NOMO-1 treated with dmso at 0.1 percent for 144 hours (cell line): ENCODE measurements around the gene S100G.
"Not testable (repeated sequence)": the region's sequence is repeated elsewhere in the genome, so short reads cannot be mapped to it uniquely, and the experiment has no call there.

Experiments
- DNase-seq: peaks from one replicate; lab custom pipeline; 2025; ENCODE audit not compliant: unreplicated experiment; lab: John Stamatoyannopoulos, UW

S100G gene, protein sequence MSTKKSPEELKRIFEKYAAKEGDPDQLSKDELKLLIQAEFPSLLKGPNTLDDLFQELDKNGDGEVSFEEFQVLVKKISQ

DNA sequence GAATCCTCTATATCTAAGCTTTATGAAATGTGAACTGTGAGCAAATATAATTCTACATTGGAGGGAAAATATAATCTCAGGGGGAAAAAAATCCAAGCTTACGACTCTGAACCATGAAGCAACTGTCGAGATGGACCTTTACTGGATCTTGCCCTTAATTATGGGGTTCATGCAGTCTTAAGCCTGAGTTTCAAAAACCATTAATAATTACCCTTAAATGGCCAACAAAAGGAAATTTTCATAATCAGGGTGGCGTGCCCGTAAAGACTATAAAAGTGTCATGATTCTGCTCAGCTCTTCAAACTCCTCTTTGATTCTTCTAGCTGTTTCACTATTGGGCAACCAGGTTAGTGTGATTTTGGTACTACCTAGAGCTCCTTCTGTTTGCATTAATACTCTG lies at the start of gene S100G:
Gene S100G, plus strand, starts transcription at position 301 of the 400 bp plus-strand sequence. CDS start 849 bp downstream, outside the sequence.
- DNase-seq = no peak

DNA sequence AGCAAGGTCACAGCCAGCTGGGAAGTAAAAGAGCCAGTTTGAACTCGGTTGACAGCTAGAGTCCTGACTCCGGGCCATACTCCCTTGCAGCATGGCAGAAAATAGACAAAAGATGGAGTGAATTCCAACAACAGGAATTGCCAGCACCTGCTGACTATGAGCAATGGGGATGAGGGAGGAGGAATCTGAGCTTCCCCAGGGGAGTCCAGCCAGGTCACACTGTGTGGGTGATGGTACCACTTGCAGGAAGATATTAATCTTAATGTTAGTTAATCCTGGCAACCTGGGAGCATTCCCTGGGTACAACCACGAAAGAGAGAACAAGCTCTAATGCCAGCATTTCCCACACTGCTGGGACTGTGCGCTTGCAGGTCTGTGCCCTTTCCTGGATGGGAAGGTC lies 48.1 kb upstream of the S100G start:
- no peak for DNase-seq

DNA sequence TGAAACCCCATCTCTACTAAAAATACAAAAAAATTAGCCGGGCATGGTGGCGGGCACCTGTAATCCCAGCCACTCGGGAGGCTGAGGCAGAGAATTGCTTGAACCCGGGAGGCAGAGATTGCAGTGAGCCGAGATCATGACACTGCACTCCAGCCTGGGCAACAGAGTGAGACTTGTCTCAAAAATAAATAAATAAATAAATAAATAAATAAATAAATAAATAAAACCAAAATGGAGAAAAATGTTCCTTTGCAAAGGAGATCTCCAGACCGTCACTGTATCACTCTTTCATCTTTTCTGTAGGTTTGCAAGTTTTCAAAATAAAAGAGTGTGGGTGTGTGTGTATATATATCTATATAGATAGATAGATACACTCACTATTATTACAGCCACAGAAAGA lies 46.7 kb upstream of the S100G start:
- not testable (repeated sequence) for DNase-seq

DNA sequence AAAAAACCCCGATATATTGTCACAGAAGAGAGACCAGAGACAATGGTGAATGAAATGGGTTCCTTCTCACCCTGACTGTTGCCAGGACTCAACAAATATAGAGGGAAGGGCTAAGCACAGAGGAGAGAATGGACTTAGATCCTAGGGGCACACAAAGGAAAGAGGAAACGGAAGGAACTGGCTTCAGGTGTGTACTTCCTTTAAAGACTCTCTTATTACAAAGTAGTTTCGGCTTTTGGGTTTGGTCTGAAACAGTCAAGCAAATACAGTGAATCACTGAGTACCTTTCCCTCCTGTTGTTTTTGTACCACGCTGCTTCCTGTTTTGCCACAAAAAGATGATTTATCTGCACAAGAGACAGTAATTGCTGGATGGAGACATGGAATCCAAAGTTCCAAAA lies 46.1 kb upstream of the S100G start:
- no peak for DNase-seq

DNA sequence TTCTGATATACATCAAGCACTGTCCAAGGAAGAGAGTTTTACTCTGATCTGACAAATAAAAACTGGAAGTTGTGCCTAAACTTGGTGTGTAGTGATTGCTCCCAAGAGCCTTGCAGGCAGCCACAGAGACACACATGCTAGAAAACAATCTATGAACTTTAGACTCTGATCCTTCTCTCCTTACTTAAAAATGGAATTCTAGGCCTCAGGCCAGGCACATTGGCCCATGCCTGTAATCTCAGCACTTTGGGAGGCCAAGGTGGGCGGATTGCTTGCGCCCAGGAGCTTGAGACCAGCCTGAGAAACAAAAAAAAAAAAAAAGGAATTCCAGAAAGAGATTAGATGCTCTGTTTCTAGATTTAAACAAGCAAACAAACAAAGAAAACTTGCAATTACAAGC lies 45.6 kb upstream of the S100G start:
- no peak for DNase-seq

DNA sequence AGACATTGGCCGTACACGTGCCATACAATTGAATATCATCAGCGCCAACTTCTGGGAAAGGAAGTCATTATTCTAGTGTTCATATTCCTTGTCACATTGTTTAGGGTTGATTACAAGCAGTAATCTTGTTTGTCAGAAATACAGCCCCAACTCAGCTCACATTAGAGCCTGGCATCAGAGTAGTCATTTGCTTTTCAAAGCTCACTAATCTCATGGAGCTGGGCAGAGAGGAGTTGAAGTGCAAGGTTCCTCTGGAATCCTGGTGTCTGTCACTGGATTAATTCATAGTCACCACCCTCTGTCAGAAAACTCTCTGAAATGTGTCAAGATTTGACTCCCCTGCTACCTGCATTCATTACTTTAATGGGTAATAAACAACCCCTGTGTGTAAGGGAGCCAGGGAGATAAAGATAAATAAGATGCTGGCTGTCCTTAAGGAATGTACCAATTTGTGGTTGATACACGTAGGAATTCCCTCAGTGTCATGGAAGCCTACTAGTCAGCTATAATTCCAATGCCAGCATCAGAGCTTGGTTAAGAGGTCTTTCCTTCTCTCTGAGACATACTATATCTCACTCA lies 43.7 kb upstream of the S100G start:
- no peak for DNase-seq

DNA sequence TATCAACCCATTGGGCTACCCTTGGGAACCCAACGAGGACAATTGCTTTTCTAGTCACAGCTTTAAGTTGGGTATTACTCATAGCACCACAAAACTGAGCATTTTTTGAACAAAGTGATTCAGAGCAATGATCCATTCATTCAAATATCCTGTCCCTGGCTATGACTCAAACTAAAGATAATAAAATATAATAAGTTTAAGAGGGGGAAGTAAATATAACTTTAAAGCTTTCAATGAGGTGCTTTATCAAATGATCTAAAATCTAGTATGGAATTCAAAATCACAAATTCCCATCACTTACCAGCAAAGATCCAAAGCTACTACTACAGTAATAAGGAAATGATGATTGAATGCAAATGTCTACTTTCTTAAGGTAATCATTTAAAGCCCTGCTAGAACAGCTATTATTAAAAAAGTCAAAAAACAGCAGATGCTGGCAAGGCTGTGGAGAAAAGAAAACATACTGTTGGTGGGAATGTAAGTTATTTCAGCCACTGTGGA lies 39.8 kb upstream of the S100G start:
- no peak for DNase-seq

DNA sequence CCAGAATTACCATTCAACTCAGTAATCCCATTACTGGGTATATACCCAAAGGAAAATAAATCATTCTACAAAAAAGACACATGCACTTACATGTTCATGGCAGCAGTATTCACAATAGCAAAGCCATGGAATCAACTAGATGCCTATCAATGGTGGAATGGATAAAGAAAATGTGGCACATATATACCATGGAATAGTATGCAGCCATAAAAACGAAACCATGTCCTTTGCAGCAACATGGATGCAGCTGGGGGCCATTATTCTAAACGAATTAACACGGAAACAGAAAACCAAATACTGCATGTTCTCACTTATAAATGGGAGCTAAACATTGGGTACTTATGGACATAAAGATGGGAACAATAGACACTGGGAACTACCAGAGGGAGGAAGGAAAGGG lies 39.3 kb upstream of the S100G start:
- DNase-seq = not testable (repeated sequence)

DNA sequence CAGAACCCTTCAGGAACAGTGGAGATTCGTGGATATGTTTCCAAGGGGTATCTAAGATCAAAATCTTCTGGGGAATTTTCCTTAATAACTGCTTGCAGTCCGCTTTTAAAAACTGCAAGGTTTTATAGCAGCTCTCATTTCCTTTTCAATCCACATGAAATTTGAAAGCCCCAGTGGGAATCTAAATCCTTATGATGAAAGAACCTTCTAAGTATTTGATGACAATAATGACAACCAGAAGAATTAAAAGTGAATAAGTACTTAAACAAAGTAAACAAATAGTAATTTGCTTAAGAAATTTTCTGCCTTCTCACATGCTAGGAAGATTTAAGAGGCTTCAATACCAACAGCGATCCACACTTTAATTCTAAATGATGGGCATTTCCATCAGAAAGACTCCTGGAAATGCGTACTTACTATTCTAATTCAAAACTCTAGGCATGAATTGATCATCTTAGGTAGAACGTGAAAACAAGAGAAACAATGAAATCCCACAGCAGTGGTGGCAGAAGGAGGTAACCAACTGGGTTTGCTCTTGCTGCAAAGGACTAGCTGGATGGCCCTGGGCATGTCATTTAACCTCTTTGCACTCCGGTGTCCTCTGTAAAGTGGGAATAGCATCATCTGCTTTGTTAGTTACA lies 37.6 kb upstream of the S100G start:
- DNase-seq = no peak

DNA sequence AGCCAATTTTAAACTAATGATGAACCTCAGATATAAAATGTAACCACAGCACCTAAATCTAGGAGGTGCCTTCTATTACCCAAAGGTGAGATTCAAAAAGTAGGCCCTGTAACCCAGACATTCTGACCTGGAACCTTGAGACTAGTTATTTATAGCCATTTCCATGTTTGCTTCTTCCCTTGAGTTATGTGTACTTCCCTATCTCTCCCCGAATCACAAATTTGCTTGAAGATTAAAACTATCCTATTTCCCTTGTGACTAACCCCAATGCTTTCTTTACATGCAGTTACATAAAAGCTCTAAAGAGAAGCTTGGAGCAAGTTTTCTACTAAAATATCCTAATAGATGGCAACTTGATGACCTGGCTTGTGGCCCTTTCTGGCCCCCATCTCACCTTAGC lies 32.6 kb upstream of the S100G start:
- no peak for DNase-seq

DNA sequence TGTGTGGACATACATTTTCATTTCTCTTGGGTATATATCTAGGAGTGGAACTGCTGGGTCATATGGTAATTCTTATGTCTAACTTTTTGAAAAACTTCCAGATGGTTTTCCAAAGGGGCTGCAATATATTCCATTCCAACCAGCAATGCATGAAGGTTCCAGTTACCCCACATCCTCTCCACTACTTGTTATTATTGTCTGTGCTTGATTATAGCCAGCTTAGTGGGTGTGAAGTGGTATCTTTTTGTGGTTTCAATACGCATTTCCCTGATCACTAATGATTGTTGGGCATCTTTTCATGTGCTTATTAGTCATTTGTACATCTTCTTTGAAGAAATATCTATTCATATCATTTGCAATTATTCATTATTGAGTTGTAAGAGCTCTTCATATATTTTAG lies 31.5 kb upstream of the S100G start:
- no peak for DNase-seq

DNA sequence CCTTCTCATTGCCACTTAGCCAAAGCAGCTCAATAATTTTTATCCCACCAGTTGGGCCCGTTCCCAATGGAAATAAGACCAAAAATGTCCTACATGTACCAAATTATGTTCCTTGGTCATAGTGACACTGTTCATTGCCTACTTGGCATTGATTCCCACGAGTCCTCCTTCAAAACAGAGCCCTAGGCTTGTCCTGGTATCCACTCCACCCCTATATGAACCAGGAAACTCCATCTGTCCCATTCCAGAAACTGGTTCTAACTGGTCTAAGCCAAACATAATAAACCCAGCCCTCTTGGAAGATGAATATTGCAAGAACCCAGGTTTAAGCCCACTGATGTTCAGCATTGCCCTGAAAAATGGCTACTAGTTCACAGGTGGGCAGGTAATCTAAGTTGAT lies 30.9 kb upstream of the S100G start:
- no peak for DNase-seq

DNA sequence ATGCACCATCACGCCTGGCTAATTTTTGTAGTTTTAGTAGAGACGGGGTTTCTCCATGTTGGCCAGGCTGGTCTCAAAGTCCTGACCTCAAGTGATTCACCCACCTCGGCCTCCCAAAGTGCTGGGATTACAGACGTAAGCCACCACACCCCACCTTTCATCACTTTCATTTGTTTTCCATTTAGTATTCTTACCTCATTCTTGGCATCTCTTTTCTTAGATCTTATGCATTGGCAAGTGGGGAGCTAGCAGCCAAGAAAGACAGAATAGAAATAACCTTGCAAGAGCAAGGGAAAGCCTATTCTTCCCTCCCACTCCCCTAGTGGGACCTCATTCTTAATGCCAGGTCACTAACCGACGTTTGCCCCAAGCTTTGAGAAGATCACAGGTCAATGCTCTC lies 21.4 kb upstream of the S100G start:
- DNase-seq = not testable (repeated sequence)

DNA sequence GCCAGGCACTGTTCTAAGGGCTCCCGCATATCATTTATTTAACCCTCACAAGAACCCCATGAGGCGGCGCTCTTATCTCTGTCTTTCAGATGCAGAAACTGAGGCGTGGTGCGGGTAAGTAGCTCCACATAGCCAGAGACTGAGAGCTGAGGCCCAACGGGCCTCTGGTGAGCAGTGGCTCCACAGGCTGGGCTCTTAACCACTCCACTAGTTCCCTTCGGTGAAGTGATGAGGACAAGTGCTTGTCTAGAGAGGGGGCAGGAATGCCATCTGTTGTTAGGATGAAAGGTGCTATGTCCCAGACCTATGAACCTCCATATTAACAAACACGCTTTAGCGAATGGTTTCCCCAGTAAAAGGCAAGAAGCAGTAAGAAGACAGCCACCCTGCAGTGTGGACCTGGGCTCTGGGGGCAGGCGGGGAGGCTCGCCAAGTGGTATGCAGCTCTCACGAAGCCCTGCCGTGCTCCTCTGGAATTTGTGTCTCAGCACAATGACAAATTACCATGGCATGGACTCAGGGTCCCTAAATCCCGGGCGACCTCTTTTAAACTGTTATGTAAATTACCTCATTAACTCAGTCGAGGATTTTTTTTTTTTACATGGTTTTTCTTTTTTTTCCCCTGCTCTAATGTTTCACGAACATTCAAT lies 20.9 kb upstream of the S100G start:
- DNase-seq = no peak

DNA sequence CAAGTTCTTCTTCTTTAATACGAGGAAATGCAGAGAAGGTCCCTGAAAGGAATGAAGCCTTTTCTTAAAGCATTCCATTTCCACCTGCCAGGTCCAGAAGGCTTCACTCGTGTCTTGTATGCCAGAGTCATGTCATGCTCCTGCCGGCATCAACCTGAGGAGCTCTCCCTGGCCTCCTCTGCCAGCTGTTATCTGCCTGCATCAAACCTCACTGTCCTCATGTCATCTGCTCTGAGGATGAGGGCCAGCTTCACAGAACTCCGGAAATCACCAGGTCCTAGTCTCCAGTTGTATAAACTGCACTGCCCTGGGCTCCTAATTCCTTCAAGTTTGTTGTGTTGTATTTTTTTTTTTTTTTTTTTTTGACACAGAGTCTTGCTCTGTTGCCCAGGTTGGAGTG lies 20.0 kb upstream of the S100G start:
- DNase-seq = no peak

DNA sequence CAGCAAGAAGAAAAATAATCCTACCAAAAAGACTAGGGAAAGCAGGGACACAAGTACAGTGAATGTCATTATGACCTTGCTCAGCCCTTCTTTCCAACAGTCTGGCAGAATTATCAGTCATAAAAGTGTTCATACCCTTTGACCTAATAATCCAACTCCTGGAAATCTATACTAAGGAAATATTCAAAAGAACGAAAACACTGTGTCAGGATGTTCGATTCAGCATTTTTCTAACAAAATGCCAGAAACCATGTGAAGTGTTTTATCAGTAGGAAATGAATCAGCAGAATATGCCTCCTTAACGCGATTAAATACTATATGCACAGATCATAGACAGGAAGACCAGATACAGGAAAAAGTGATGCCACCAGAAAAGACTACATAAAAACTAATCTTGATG lies 16.2 kb upstream of the S100G start:
- no peak for DNase-seq

DNA sequence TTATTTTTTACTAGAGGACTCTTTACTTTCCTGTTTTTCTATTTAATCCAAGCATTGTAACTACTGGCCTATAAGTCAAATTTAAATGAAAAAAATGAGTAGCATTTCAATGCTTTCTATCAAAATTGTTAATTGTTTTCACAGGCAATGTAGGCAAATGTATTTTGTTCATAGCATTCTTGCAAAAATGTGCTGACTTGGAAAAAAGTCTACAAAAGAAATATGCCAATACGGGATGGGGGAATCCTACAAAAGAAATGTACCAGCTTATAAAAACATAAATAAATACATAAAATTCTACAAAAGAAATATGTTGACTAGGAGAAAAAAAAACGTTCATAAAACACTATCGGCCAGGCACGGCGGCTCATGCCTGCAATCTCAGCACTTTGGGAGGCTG lies 14.9 kb upstream of the S100G start:
- DNase-seq = no peak

DNA sequence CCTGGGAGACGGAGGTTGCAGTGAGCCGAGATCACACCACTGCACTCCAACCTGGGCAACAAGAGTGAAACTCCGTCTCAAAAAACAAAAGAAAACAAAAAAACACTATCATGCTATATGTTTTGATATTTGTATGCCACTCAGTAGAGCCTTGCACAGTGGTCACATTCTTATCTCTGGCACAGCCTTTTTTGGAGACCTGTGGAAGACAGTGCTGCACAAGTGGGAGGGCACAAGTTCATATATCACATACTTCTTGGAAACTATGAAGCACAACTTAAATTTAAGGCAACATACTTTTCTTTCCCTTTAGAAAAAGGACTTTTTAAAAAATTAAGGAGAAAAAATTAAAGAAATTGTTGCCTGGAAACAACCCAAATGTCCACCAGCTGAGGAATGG lies 14.4 kb upstream of the S100G start:
- DNase-seq = no peak

DNA sequence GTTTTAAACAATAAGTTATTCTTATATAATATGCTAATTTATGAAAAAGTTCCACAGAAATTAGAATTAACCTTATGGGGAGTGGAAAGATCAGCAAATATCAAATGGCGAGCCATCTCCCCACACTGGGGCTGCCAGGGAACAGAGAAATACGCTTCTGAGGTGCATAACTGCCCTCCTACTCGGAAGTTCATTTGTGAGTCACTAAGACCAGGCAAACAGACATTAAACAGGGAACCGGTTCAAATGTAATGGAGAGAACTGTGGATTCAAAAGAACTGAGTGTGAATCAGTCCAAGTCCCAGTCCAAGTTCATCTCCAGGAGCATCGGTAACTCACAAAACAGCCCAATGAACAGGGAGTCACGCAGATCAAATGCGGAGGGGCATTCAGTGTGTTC lies 11.4 kb upstream of the S100G start:
- no peak for DNase-seq

DNA sequence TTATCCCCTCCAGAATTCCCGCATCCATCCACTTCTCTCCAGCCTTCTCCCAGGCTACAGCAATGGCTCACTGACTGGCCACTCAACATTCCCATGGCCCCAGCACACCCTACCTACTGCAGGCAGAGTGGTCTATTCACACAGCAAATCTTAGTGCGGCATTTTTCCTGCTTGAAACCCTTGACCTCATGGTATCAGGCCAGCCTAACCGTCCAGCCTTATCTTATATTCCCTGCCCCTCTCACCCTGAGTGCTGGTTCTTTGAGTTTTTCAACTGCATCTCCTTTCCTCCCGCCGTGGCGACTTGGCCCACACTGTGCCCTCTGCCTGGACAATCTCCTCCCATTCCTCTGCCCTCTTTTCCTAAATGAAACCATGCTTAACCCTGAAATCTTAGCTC lies 10.0 kb upstream of the S100G start:
- DNase-seq = no peak

DNA sequence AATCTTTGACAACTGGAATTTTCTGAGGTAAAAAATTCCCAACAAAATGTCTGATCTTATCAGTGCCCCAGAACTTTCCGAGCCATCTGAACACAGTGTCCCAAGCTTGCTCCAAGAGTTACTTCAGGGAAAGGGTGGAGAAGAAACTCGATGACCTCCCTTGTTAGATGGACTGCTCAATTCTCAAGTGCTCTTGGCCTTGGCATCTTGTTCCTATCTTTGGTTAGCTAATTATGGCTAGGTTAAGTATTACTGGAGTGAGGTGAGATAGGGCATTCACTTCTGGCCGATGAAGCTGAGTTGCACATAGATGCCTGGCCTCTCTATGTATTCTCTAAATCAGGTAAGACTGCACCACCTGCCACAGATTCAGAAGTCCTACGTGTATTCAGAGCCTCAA lies 9.1 kb upstream of the S100G start:
- DNase-seq = no peak

DNA sequence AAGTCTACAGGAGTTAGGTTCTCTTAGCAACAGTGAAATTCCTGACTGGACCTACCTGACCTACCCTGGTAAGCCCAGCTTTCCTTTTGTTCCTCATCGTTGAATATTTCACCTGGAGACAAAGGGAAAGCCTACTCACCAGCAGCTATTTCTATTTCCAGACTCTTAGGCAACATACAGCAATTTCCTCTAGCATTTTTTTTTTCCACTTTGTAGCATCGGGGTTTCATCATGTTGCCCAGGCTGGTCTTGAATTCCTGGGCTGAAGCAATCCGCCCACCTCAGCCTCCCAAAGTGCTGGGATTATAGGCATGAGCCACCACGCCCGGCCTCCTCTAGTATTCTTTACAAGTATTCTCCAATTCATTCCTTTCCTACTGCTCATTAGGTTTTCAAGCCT lies 6.8 kb upstream of the S100G start:
- no peak for DNase-seq
